ENCODE results near the gene DIAPH3. TPM values are rescaled to one million over a fixed set of nuclear protein-coding genes. Genes with fewer than 3 reads are reported as not detected.

DIAPH3 gene
- total and polyA plus RNA-seq, 2 of the 8 experiments (the other 6 are each of a cell fraction or from before 2014, with no cell fraction given) = 8.0 to 30.8 TPM

- Histone ChIP-seq H3K23ac (ENCODE audit: insufficient read length) (no peak overlapping the region), H3K14ac (ENCODE audit: insufficient read length) (no peak overlapping the region), H4K5ac (ENCODE audit: insufficient read length, low read depth, low read length) (no peak overlapping the region), H3K9me3 (ENCODE audit: insufficient read depth in 2 of 2, low read depth in 1 of 2, low read length in 1 of 2) (no peaks in the 10 kb centered on the region), H3K27ac (ENCODE audit: low read depth, low read length) (no peak overlapping the region), H3K4ac (replicated peaks; ENCODE audit: insufficient read length, low read depth, low read length) (no peak overlapping the region), H2BK15ac (ENCODE audit: low read length) (no peak overlapping the region), H3K36me3 (ENCODE audit: control insufficient read depth in 2 of 4, insufficient read depth in 4 of 4, low read length in 3 of 4) (no peaks in the 10 kb centered on the region), H3K23me2 (ENCODE audit: low read depth, low read length) (no peaks in the 10 kb centered on the region), H2BK120ac (replicated peaks; ENCODE audit: low read depth, low read length) (no peak overlapping the region), H3K56ac (replicated peaks; ENCODE audit: insufficient read length, low read depth, low read length) (no peak overlapping the region), H4K8ac (ENCODE audit: extremely low read depth, insufficient read depth, low read length) (no peak overlapping the region), H3K4me2 (ENCODE audit: insufficient read depth in 1 of 2, low read depth in 2 of 2, low read length in 2 of 2) (no peak overlapping the region), H3K18ac (ENCODE audit: extremely low read depth, low read length) (no peak overlapping the region), H3K4me3 (ENCODE audit: extremely low read depth in 1 of 4, insufficient read depth in 2 of 4, low read depth in 3 of 4, low read length in 4 of 4) (no peak overlapping the region), H3K9ac (replicated peaks in 1 of 4; ENCODE audit: extremely low read depth in 1 of 4, low read depth in 3 of 4, low read length in 3 of 4) (no peak overlapping the region), H2BK12ac (ENCODE audit: low read depth, low read length) (no peak overlapping the region), H2BK20ac (ENCODE audit: low read length) (no peak overlapping the region), H3K79me1 (ENCODE audit: low read depth, low read length) (no peaks in the 10 kb centered on the region), H2AFZ (ENCODE audit: low read length) (no peak overlapping the region), H3K79me2 (ENCODE audit: control insufficient read depth in 1 of 2, insufficient read depth in 2 of 2, low read length in 2 of 2) (no peaks in the 10 kb centered on the region), H4K91ac (replicated peaks; ENCODE audit: insufficient read length, low read length) (no peak overlapping the region), H2AK5ac (ENCODE audit: low read depth, low read length) (no peak overlapping the region), H3K4me1 (replicated peaks in 1 of 4; ENCODE audit: control insufficient read depth in 3 of 4, insufficient read depth in 4 of 4, low read length in 3 of 4) (no peaks in the 10 kb centered on the region), H4K20me1 (replicated peaks in 1 of 2; ENCODE audit: control insufficient read depth in 1 of 2, insufficient read depth in 2 of 2, low read length in 2 of 2) (no peaks in the 10 kb centered on the region), H3K27me3 (replicated peaks in 1 of 4; ENCODE audit: control insufficient read depth in 3 of 4, extremely low read depth in 1 of 4, insufficient read depth in 3 of 4, low read length in 3 of 4) (no peaks in the 10 kb centered on the region), H2BK5ac (ENCODE audit: low read depth, low read length) (no peak overlapping the region)
- DNase-seq (ENCODE audit: low read depth in 1 of 2, low spot score in 2 of 2) = no peak
- 91% methylated on average over 4 of the region's 4 CpGs; no CpG with 5 or more reads in 1 of the 2 experiments for WGBS, 2 experiments (ENCODE audit: extremely low coverage in 1 of 2, insufficient coverage in 1 of 2, insufficient read length in 1 of 2, insufficient replicate concordance in 2 of 2, low coverage in 1 of 2, low lambda C conversion rate in 2 of 2, missing lambda C conversion rate in 1 of 2)
- no peak for FAIRE-seq
- ChIA-PET POLR2A (ENCODE audit: partially characterized antibody) (no interaction called here), CTCF (ENCODE audit: partially characterized antibody) (interaction anchor here (0.9 to 4.5 kb wide), 4 partner anchors 11 to 553 kb away, joined by 3 to 33 read pairs (median 4); no protein-coding TSS in a partner anchor)
- TF ChIP-seq TAF7 (optimal IDR thresholded peaks at IDR 0.05; ENCODE audit: borderline replicate concordance, low read depth, low read length) (no peak), YY1 (IDR thresholded peaks at IDR 0.05; ENCODE audit: low read depth, low read length) (no peak), CHD2 (IDR thresholded peaks at IDR 0.05; ENCODE audit: low read length) (no peak), RAD21 (IDR thresholded peaks at IDR 0.05 in 1 of 2, conservative IDR thresholded peaks at IDR 0.05 in 1 of 2; ENCODE audit: low read depth in 2 of 2, low read length in 2 of 2) (no peak), PHF8 (conservative IDR thresholded peaks at IDR 0.05; ENCODE audit: low read depth, low read length) (no peak), TCF12 (IDR thresholded peaks at IDR 0.05; ENCODE audit: low read depth, low read length) (no peak), E2F6 (IDR thresholded peaks at IDR 0.05) (no peak), USF2 (IDR thresholded peaks at IDR 0.05; ENCODE audit: low read length) (no peak), CTBP2 (IDR thresholded peaks at IDR 0.05; ENCODE audit: borderline replicate concordance, insufficient read depth, insufficient read length, low read length) (no peak), SAP30 (IDR thresholded peaks at IDR 0.05; ENCODE audit: insufficient read depth, insufficient replicate concordance, low read length) (no peak), SP1 (IDR thresholded peaks at IDR 0.05; ENCODE audit: low read depth, low read length) (no peak)
Measured at GRCh38 chr13:59782696-59783095, 381.0 kb downstream of the DIAPH3 start.

Data from H1 (cell line).